Measurements from ENCODE around the gene CFP. TPM values are rescaled to one million over a fixed set of nuclear protein-coding genes. Genes with fewer than 3 reads are reported as not detected.

CFP gene
- total and polyA plus RNA-seq, 5 donors from 2014 or later: 6.2 to 18.7 (median 11.7) TPM

- no peak overlapping the region for H3K4me3 Mint-ChIP-seq
- no peaks in the 10 kb centered on the region for H3K36me3 Mint-ChIP-seq
- H3K27me3 ChIP-seq (ENCODE audit: control insufficient read depth, insufficient read depth, low read length): no peaks in the 10 kb centered on the region
- no peaks in the 10 kb centered on the region for H3K9me3 ChIP-seq (ENCODE audit: control insufficient read depth in 2 of 2, low read length in 2 of 2)
- H3K36me3 ChIP-seq (ENCODE audit: control insufficient read depth, insufficient read depth, low read length): no peaks in the 10 kb centered on the region
- no peak overlapping the region for H3K4me3 ChIP-seq (ENCODE audit: low read depth, low read length)
- H3K27ac ChIP-seq (ENCODE audit: insufficient read depth, low read length, poor library complexity, severe bottlenecking): no peak overlapping the region
- peaks cover 14% of the 10 kb centered on the region for H3K4me1 ChIP-seq (ENCODE audit: control insufficient read depth, insufficient read depth, low read length, poor library complexity, severe bottlenecking)
- DNase-seq (no peak), ATAC-seq (ENCODE audit: low read depth in 2 of 2) (no peak)
- peaks cover 0 to 26% (median 12%) of the 10 kb centered on the region in 4 donors for H3K4me1 Mint-ChIP-seq
- H3K27me3 Mint-ChIP-seq: peaks cover 5% of the 10 kb centered on the region
- H3K27ac Mint-ChIP-seq: no peak overlapping the region
- peaks cover 0 to 4% (median 0%) of the 10 kb centered on the region in 7 donors for H3K9me3 Mint-ChIP-seq
Measured at GRCh38 chrX:47577424-47577823, 52.3 kb downstream of the CFP start.

- Histone ChIP-seq H3K9me3 (ENCODE audit: control insufficient read depth in 2 of 2, low read length in 2 of 2) (no peaks in the 10 kb centered on the region), H3K4me1 (ENCODE audit: control insufficient read depth, insufficient read depth, low read length, poor library complexity, severe bottlenecking) (peaks cover 3% of the 10 kb centered on the region), H3K27me3 (ENCODE audit: control insufficient read depth, insufficient read depth, low read length) (no peaks in the 10 kb centered on the region), H3K27ac (ENCODE audit: insufficient read depth, low read length, poor library complexity, severe bottlenecking) (no peak overlapping the region), H3K36me3 (ENCODE audit: control insufficient read depth, insufficient read depth, low read length) (peaks cover 3% of the 10 kb centered on the region), H3K4me3 (ENCODE audit: low read depth, low read length) (no peak overlapping the region)
- Mint-ChIP-seq H3K4me1 (peaks cover 0 to 18% (median 6%) of the 10 kb centered on the region in 4 donors), H3K27ac (no peak overlapping the region), H3K9me3 (peaks cover 0 to 4% (median 0%) of the 10 kb centered on the region in 7 donors), H3K36me3 (peaks cover 7% of the 10 kb centered on the region), H3K27me3 (peaks cover 5% of the 10 kb centered on the region), H3K4me3 (no peak overlapping the region)
- DNase-seq: no peak
- no peak for ATAC-seq (ENCODE audit: low read depth in 2 of 2)
Measured at GRCh38 chrX:47576021-47576898, 53.5 kb downstream of the CFP start.

GRCh38 chrX:47574547-47575301, 55.0 kb downstream of the CFP start:
- Histone ChIP-seq H3K9me3 (ENCODE audit: control insufficient read depth in 2 of 2, low read length in 2 of 2) (no peaks in the 10 kb centered on the region), H3K4me1 (ENCODE audit: control insufficient read depth, insufficient read depth, low read length, poor library complexity, severe bottlenecking) (peaks cover 3% of the 10 kb centered on the region), H3K27me3 (ENCODE audit: control insufficient read depth, insufficient read depth, low read length) (no peaks in the 10 kb centered on the region), H3K27ac (ENCODE audit: insufficient read depth, low read length, poor library complexity, severe bottlenecking) (no peak overlapping the region), H3K36me3 (ENCODE audit: control insufficient read depth, insufficient read depth, low read length) (peaks cover 3% of the 10 kb centered on the region), H3K4me3 (ENCODE audit: low read depth, low read length) (no peak overlapping the region)
- peaks cover 5% of the 10 kb centered on the region for H3K27me3 Mint-ChIP-seq
- H3K36me3 Mint-ChIP-seq: peaks cover 16% of the 10 kb centered on the region
- no peak overlapping the region for H3K4me3 Mint-ChIP-seq
- DNase-seq (no peak), ATAC-seq (ENCODE audit: low read depth in 2 of 2) (no peak)
- peaks cover 0 to 4% (median 0%) of the 10 kb centered on the region in 7 donors for H3K9me3 Mint-ChIP-seq
- no peak overlapping the region for H3K27ac Mint-ChIP-seq
- H3K4me1 Mint-ChIP-seq: peaks cover 0 to 15% (median 6%) of the 10 kb centered on the region in 4 donors

- Histone ChIP-seq H3K27ac (ENCODE audit: insufficient read depth, low read length, poor library complexity, severe bottlenecking) (no peak overlapping the region), H3K27me3 (ENCODE audit: control insufficient read depth, insufficient read depth, low read length) (no peaks in the 10 kb centered on the region), H3K9me3 (ENCODE audit: control insufficient read depth in 2 of 2, low read length in 2 of 2) (no peaks in the 10 kb centered on the region), H3K36me3 (ENCODE audit: control insufficient read depth, insufficient read depth, low read length) (peaks cover 3% of the 10 kb centered on the region), H3K4me1 (ENCODE audit: control insufficient read depth, insufficient read depth, low read length, poor library complexity, severe bottlenecking) (peaks cover 1% of the 10 kb centered on the region), H3K4me3 (ENCODE audit: low read depth, low read length) (no peak overlapping the region)
- DNase-seq: no peak
- ATAC-seq (ENCODE audit: low read depth in 2 of 2): peak in 1 of 2 donors; percentile 17
- H3K27ac Mint-ChIP-seq: no peak overlapping the region
- H3K4me3 Mint-ChIP-seq: no peak overlapping the region
- peaks cover 0 to 4% (median 0%) of the 10 kb centered on the region in 7 donors for H3K9me3 Mint-ChIP-seq
- peaks cover 0 to 14% (median 4%) of the 10 kb centered on the region in 4 donors for H3K4me1 Mint-ChIP-seq
- peaks cover 20% of the 10 kb centered on the region for H3K36me3 Mint-ChIP-seq
- peaks cover 5% of the 10 kb centered on the region for H3K27me3 Mint-ChIP-seq
Measured at GRCh38 chrX:47574076-47574546, 55.6 kb downstream of the CFP start.

- peak overlapping the region in 1 of 3 donors; percentile 89 for H3K27ac Mint-ChIP-seq
- peak in 1 of 2 donors; percentile 11 for ATAC-seq (ENCODE audit: low read depth in 2 of 2)
Measured at GRCh38 chrX:47573341-47574075, 56.2 kb downstream of the CFP start.

More at GRCh38 chrX:47573341-47574075, 56.2 kb downstream of the CFP start:
- no peaks in the 10 kb centered on the region for H3K9me3 ChIP-seq (ENCODE audit: control insufficient read depth in 2 of 2, low read length in 2 of 2)
- Mint-ChIP-seq H3K36me3 (peaks cover 22% of the 10 kb centered on the region), H3K9me3 (peaks cover 0 to 4% (median 0%) of the 10 kb centered on the region in 7 donors), H3K4me1 (peaks cover 0 to 16% (median 4%) of the 10 kb centered on the region in 4 donors), H3K27me3 (peaks cover 5% of the 10 kb centered on the region), H3K4me3 (no peak overlapping the region)
- H3K36me3 ChIP-seq (ENCODE audit: control insufficient read depth, insufficient read depth, low read length): peaks cover 4% of the 10 kb centered on the region
- DNase-seq: no peak
- H3K27me3 ChIP-seq (ENCODE audit: control insufficient read depth, insufficient read depth, low read length): no peaks in the 10 kb centered on the region
- H3K4me1 ChIP-seq (ENCODE audit: control insufficient read depth, insufficient read depth, low read length, poor library complexity, severe bottlenecking): no peaks in the 10 kb centered on the region
- H3K27ac ChIP-seq (ENCODE audit: insufficient read depth, low read length, poor library complexity, severe bottlenecking): no peak overlapping the region
- H3K4me3 ChIP-seq (ENCODE audit: low read depth, low read length): no peak overlapping the region

Other genes with a start within 250 kb of the CFP start
- gene ZNF41, start 146.7 kb downstream of the CFP start, total RNA-seq: 9.3 TPM
- gene ZNF41, start 146.7 kb downstream of the CFP start, polyA plus RNA-seq: 1 to 10 TPM; 4.9 to 6.7 (median 6.3) TPM
- gene ARAF, start 68.7 kb downstream of the CFP start, total RNA-seq: 128 TPM
- 10 to 100 TPM; 56.4 to 68.7 (median 64.0) TPM for gene ARAF, start 68.7 kb downstream of the CFP start, polyA plus RNA-seq
- 31.8 TPM for gene TIMP1, start 47.5 kb downstream of the CFP start, total RNA-seq
- 100 to 1,000 TPM in 3 of 4 donors, 10 to 100 TPM in 1; 65.2 to 133 (median 112) TPM for gene TIMP1, start 47.5 kb downstream of the CFP start, polyA plus RNA-seq
- not detected for gene SYN1, start 10.1 kb downstream of the CFP start, total RNA-seq
- under 1 TPM in 2 of 4 donors, not detected in 2; 0.18 to 0.34 TPM for gene SYN1, start 10.1 kb downstream of the CFP start, polyA plus RNA-seq
- gene ELK1, start 20.6 kb upstream of the CFP start, total RNA-seq: 27.3 TPM
- gene ELK1, start 20.6 kb upstream of the CFP start, polyA plus RNA-seq: 10 to 100 TPM; 18.8 to 20.4 (median 19.8) TPM
- 140 TPM for gene UXT, start 29.2 kb upstream of the CFP start, total RNA-seq
- gene UXT, start 29.2 kb upstream of the CFP start, polyA plus RNA-seq: 100 to 1,000 TPM; 326 to 416 (median 357) TPM
- 10.9 TPM for gene ZNF81, start 207.0 kb upstream of the CFP start, total RNA-seq
- 1 to 10 TPM; 1.8 to 6.0 (median 2.7) TPM for gene ZNF81, start 207.0 kb upstream of the CFP start, polyA plus RNA-seq